Measurements from ENCODE around the gene SZRD1.
"Not testable (repeated sequence)": the region's sequence is repeated elsewhere in the genome, so short reads cannot be mapped to it uniquely, and the experiment has no call there.

SZRD1 gene

GRCh38 chr1:16366722-16367257, at the start of gene SZRD1:
TSS of gene SZRD1 (plus strand) at chr1:16367242. CDS start at chr1:16367258, 16 bp downstream.
- DNase-seq (ENCODE audit: low read depth in 1 of 2, low spot score in 1 of 2): peak; percentile 83 to 92

GRCh38 chr1:16318555-16318954, 48.5 kb upstream of the SZRD1 start:
- no peak for DNase-seq (ENCODE audit: low read depth in 1 of 2, low spot score in 1 of 2)

- no peak for DNase-seq (ENCODE audit: low read depth in 1 of 2, low spot score in 1 of 2)
Observed at GRCh38 chr1:16321176-16321867, 45.7 kb upstream of the SZRD1 start.

GRCh38 chr1:16324456-16324890, 42.6 kb upstream of the SZRD1 start:
- DNase-seq (ENCODE audit: low read depth in 1 of 2, low spot score in 1 of 2): no peak

- no peak for DNase-seq (ENCODE audit: low read depth in 1 of 2, low spot score in 1 of 2)
Observed at GRCh38 chr1:16326833-16327404, 40.1 kb upstream of the SZRD1 start.

GRCh38 chr1:16334655-16335340, 32.2 kb upstream of the SZRD1 start:
- DNase-seq (ENCODE audit: low read depth in 1 of 2, low spot score in 1 of 2): no peak

GRCh38 chr1:16338961-16339360, 28.1 kb upstream of the SZRD1 start:
- no peak for DNase-seq (ENCODE audit: low read depth in 1 of 2, low spot score in 1 of 2)

GRCh38 chr1:16340673-16341072, 26.4 kb upstream of the SZRD1 start:
- DNase-seq (ENCODE audit: low read depth in 1 of 2, low spot score in 1 of 2): no peak

GRCh38 chr1:16342331-16343062, 24.5 kb upstream of the SZRD1 start:
- no peak for DNase-seq (ENCODE audit: low read depth in 1 of 2, low spot score in 1 of 2)

- not testable (repeated sequence) for DNase-seq (ENCODE audit: low read depth in 1 of 2, low spot score in 1 of 2)
Observed at GRCh38 chr1:16343276-16343675, 23.8 kb upstream of the SZRD1 start.

GRCh38 chr1:16348414-16349182, 18.4 kb upstream of the SZRD1 start:
- DNase-seq (ENCODE audit: low read depth in 1 of 2, low spot score in 1 of 2): no peak

- DNase-seq (ENCODE audit: low read depth in 1 of 2, low spot score in 1 of 2): no peak
Observed at GRCh38 chr1:16349847-16350406, 17.1 kb upstream of the SZRD1 start.

GRCh38 chr1:16351456-16351993, 15.5 kb upstream of the SZRD1 start:
- DNase-seq (ENCODE audit: low read depth in 1 of 2, low spot score in 1 of 2): no peak

GRCh38 chr1:16351994-16352841, 14.8 kb upstream of the SZRD1 start, which contains the start of gene FBXO42:
TSS of gene FBXO42 (minus strand) at chr1:16352480. CDS start at chr1:16315418, 37,062 bp downstream.
- DNase-seq (ENCODE audit: low read depth in 1 of 2, low spot score in 1 of 2): peak; percentile 78 to 90

GRCh38 chr1:16352842-16353535, 14.1 kb upstream of the SZRD1 start:
- no peak for DNase-seq (ENCODE audit: low read depth in 1 of 2, low spot score in 1 of 2)

GRCh38 chr1:16354619-16355018, 12.4 kb upstream of the SZRD1 start:
- no peak for DNase-seq (ENCODE audit: low read depth in 1 of 2, low spot score in 1 of 2)

- no peak for DNase-seq (ENCODE audit: low read depth in 1 of 2, low spot score in 1 of 2)
Observed at GRCh38 chr1:16356867-16357266, 10.2 kb upstream of the SZRD1 start.

- not testable (repeated sequence) for DNase-seq (ENCODE audit: low read depth in 1 of 2, low spot score in 1 of 2)
Observed at GRCh38 chr1:16365146-16365498, 1.9 kb upstream of the SZRD1 start.
